Measurements from ENCODE around the gene KIRREL3. TPM values are rescaled to one million over a fixed set of nuclear protein-coding genes. Genes with fewer than 3 reads are reported as not detected.

The KIRREL3 gene
- total and polyA plus RNA-seq, 2 of the 4 experiments (the other 2 are of a cell fraction) = 10.9 to 15.9 TPM

DNA sequence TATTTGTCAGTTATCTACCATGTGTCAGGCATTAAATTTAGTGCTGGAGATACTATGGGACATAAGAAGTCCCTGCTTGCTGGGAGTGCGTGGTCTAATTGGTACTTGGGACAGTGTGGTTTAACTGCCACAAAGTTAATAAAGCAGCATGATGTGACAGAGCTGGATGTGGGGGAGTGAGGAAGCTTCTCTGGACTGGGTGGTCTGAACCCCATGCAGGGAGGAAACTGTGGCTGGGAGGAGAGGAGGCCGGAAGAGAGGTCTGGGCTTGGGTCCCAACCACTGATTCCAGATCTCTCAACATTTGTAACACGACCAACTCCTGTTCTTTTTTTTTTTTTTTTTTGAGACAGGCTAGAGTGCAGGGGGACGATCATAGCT, 607.9 kb downstream of the KIRREL3 start:
- ATAC-seq (ENCODE audit: low read depth) (no peak), DNase-seq (no peak)
- H2AK9ac ChIP-seq (replicated peaks; ENCODE audit: low read depth, low read length, poor library complexity) = no peak overlapping the region
- no peak overlapping the region for H3K23ac ChIP-seq (ENCODE audit: low read depth, low read length)
- in situ Hi-C loops (cut with MboI; ENCODE audit: low sequenced_read_pairs) = no loop called here
- H3K4me1 ChIP-seq (ENCODE audit: control insufficient read depth, insufficient read depth, low read length) = peaks cover 5% of the 10 kb centered on the region; the same call in 1 of the 2 replicates
- no CpG with 5 or more reads among the region's 4 CpGs for WGBS, 2 experiments (ENCODE audit: extremely low coverage in 2 of 2, insufficient read length in 1 of 2)
- no peak overlapping the region for H3K18ac ChIP-seq (ENCODE audit: low read depth, low read length)
- no peak overlapping the region for H2AFZ ChIP-seq (replicated peaks; ENCODE audit: low read length, poor library complexity)
- no peak overlapping the region for H3K14ac ChIP-seq (replicated peaks; ENCODE audit: low read depth, low read length)
- peaks cover 3 to 13% of the 10 kb centered on the region in 2 experiments; a peak in 3 of 4 replicates for H3K79me1 ChIP-seq (ENCODE audit: low read depth in 1 of 2, low read length in 2 of 2)
- ChIA-PET CTCF (no interaction called here), POLR2A (ENCODE audit: unreplicated experiment) (no interaction called here)
- H4K91ac ChIP-seq (ENCODE audit: insufficient read depth, low read depth, low read length) = no peak overlapping the region
- H2BK5ac ChIP-seq (ENCODE audit: low read depth, low read length, poor library complexity, severe bottlenecking) = no peak overlapping the region
- no peak overlapping the region for H3K4ac ChIP-seq (ENCODE audit: low read depth, low read length)
- no peak overlapping the region for H3K27ac ChIP-seq (ENCODE audit: insufficient read depth, low read length)
- H3K4me2 ChIP-seq (ENCODE audit: low read depth, low read length) = no peak overlapping the region
- H2BK15ac ChIP-seq (ENCODE audit: low read depth, low read length) = no peak overlapping the region
- H3K56ac ChIP-seq (ENCODE audit: extremely low read depth, insufficient read depth, low read length) = no peak overlapping the region
- H3K9me3 ChIP-seq (ENCODE audit: control insufficient read depth, insufficient read depth, low read length) = no peaks in the 10 kb centered on the region
- TF ChIP-seq NFE2L2 (IDR thresholded peaks at IDR 0.05; ENCODE audit: low read depth, low read length) (no peak), RFX5 (IDR thresholded peaks at IDR 0.05; ENCODE audit: low read depth, low read length) (no peak), SMC3 (IDR thresholded peaks at IDR 0.05; ENCODE audit: low read depth, low read length) (no peak), CEBPB (IDR thresholded peaks at IDR 0.05; ENCODE audit: low read depth, low read length) (no peak), RCOR1 (IDR thresholded peaks at IDR 0.05; ENCODE audit: insufficient replicate concordance, low read length) (no peak), MAFK (IDR thresholded peaks at IDR 0.05; ENCODE audit: low read depth, low read length) (no peak)
- TF ChIP-seq, protein P1, sequence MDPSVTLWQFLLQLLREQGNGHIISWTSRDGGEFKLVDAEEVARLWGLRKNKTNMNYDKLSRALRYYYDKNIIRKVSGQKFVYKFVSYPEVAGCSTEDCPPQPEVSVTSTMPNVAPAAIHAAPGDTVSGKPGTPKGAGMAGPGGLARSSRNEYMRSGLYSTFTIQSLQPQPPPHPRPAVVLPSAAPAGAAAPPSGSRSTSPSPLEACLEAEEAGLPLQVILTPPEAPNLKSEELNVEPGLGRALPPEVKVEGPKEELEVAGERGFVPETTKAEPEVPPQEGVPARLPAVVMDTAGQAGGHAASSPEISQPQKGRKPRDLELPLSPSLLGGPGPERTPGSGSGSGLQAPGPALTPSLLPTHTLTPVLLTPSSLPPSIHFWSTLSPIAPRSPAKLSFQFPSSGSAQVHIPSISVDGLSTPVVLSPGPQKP (IDR thresholded peaks at IDR 0.05; ENCODE audit: borderline replicate concordance, low read depth, low read length) = no peak
- no peaks in the 10 kb centered on the region for H3K27me3 ChIP-seq (ENCODE audit: control insufficient read depth, insufficient read depth, low read length)
- H2BK20ac ChIP-seq (ENCODE audit: low read depth, low read length) = no peak overlapping the region
- H2BK120ac ChIP-seq (ENCODE audit: low read depth, low read length) = no peak overlapping the region
- BruUV-seq (replicated peaks) = no TSS peak
- no peaks in the 10 kb centered on the region for H4K20me1 ChIP-seq (ENCODE audit: insufficient read depth, low read length)
- dilution Hi-C loops (cut with HindIII; ENCODE audit: low sequenced_read_pairs, unreplicated experiment) = no loop called here
- no peak overlapping the region for H3K4me3 ChIP-seq (ENCODE audit: insufficient read depth, low read depth, low read length)
- no peak overlapping the region for H4K8ac ChIP-seq (ENCODE audit: low read depth in 2 of 2, low read length in 2 of 2)
- H3K9ac ChIP-seq (ENCODE audit: low read depth, low read length) = no peak overlapping the region
- H3K9me1 ChIP-seq (ENCODE audit: insufficient read depth, low read length) = no peaks in the 10 kb centered on the region
- no peaks in the 10 kb centered on the region for H3K36me3 ChIP-seq (ENCODE audit: control insufficient read depth, insufficient read depth, low read length)
- no peak overlapping the region for H2AK5ac ChIP-seq (ENCODE audit: low read depth, low read length)
- intact Hi-C loops (cut with micrococcal nuclease) = no loop called here
- no peak overlapping the region for H4K5ac ChIP-seq (ENCODE audit: low read depth, low read length)

Measured in IMR-90 (cell line).